HG03045 (cell line): Measurements from ENCODE around the gene TPK1.
"Not testable (repeated sequence)": the region's sequence is repeated elsewhere in the genome, so short reads cannot be mapped to it uniquely, and the experiment has no call there.

Source experiments
- ATAC-seq: cut with Tn5 transposase; IDR thresholded peaks from one replicate; pipeline ENCODE4 v1.9.1; 2021; ENCODE audit warnings: mild to moderate bottlenecking, moderate library complexity; ENCODE audit not compliant: unreplicated experiment

Gene TPK1

DNA sequence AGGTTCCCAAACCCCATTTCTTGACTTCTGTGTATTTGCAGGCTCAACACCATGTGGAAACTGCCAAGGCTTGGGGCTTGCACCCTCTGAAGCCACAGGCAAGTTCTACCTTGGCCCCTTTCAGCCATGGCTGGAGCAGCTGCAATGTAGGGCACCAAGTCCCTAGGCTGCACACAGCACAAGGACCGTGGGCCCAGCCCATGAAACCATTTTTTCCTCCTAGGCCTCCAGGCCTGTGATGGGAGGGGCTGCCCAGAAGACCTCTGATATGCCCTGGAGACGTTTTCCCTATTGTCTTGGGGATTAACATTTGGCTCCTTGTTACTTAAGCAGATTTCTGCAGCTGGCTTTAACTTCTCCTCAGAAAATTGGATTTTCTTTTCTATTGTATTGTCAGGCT is 408.3 kb downstream of the TPK1 start:
- not testable (repeated sequence) for ATAC-seq

DNA sequence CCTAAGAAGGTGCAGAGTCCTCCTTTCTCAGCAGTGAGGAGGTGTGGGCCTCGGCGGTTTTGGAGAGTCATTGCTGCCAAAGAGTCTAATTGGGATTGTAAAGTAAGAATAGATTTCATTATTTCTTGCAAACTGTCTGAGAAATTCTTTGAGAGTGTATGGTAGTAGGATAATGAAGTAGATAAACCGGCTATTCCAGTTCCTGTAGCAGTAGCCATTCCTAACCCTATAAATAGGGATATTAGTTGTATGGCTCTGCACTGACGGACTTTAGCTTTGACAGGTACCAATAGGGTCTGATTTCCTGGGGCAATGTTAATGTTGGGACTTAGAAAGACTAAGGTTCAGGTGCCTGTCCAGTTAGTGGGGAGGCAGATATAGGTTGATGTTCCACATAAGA is 416.9 kb downstream of the TPK1 start:
- not testable (repeated sequence) for ATAC-seq

DNA sequence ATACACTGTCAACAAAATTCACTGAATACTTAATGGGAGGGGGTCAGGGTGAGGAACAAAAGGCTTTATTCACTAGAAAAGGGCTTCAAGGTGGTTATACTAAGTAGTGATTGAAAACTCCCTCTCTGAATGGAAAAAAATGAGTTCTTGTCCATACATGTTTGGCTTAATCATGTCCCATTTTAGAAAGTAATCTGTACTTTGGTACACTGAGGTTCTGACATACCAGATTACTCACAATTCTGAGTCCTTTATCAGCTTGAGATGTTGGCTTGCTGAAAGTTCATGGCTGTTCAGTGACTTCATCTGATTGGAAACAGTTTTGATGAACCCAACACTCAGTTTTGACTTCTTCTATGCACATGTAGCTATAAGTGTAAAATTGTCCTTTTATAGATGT is 419.5 kb downstream of the TPK1 start:
- ATAC-seq = no peak

DNA sequence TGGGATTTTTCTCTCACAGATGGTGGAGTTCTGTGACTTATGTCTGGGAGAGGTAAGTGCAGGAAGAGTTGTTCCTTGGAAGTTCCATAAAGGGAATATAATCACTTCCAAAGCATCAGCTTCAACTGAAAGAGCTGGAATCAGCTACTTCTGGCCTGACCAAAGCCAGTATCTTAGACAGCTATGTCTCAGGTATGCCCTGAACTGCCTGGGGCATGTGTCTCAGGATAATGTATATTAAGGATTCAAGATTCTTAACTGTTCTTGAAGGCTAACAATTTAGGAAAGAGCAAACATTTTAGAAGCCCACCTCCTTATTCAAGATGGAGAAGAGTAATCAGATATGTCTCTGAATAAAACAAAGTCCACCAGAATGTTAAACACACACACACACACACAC is 420.0 kb downstream of the TPK1 start:
- no peak for ATAC-seq

DNA sequence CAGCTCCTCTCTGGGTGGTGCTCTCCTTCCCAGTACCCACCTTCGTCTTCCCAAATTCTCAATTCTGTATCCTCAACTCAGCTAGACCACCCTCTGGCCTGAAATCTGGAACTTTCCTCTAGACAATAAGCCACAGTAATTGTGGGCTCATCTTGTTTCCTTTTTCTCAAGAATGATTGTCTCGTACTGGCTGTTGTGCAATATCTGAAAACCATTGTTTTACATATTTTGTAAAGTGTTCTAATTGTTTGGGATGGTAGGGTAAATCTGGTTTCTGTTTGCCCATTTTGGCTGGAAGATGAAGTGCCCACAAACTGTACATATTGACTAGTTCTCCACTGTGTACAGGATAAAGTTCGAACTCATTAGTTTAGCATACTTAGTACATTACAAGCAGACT is 421.0 kb downstream of the TPK1 start:
- no peak for ATAC-seq

DNA sequence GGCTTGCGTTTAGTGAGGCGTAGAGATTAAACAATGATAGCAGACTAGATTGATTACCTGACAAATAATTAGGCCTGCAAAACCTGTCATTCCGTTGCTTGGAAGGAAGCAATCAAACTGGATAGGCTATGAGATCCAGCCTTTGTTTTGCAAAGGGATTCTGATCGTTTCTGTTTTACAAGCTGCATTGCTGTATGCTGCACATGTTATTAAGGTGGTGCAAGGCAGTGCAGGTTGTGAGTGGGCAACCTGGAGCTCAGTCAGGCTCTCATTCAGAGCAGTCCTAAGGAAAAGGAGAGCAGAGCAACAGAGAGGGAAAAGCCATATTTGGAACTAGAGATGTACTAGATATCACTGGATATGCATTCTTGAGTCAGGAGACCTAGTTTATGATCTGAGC is 425.4 kb downstream of the TPK1 start:
- ATAC-seq = no peak

DNA sequence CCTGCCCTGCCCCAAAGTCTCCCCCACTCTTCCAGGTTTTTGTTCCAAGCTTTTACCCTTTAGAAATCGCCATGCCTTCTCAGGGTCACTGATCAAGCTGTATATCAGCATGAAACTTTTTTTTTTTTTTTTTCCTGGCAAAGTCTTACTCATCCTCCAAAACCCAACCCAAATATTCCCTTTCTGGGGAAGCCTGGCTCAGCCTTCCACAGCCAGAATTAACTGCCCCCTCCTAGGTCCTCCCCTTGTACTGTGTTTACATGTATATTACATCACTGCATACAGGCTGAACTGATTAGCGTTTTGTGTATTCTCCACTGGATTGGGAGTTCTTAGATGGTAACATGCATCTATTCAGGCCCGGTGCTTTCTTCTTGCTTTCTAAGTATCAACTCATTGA is 427.7 kb downstream of the TPK1 start:
- ATAC-seq = no peak

DNA sequence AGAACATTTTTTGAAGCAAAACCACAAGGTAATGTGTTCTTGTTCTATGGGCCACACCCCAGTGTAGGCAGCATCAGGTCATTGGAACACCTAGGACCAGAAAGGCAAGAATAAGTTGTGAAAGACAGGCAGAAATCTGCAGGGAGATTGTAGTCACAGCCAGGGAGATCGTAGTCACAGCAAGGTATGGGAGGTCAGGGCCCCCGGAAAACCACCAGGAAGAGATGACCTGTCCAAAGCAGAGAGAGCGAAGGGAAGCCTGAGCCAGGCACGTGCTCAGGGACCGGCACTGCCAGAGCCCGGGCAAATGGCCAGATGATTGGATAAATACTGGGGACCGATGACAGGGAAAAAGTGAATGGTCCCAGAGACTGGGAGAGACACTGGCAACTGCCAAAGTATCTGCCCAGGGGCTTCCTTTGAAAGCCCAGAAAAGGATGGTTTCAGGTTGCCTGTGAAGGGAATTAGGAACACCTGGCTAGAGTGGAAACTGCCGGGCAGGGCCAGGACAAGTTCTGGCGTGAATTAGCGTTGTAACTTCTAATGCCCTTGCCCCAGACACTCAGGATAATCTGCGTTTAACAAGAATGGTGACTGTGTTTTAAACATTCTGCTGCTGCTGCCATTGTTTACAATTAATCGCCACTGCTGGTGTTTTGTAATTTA is 428.5 kb downstream of the TPK1 start:
- ATAC-seq = no peak

DNA sequence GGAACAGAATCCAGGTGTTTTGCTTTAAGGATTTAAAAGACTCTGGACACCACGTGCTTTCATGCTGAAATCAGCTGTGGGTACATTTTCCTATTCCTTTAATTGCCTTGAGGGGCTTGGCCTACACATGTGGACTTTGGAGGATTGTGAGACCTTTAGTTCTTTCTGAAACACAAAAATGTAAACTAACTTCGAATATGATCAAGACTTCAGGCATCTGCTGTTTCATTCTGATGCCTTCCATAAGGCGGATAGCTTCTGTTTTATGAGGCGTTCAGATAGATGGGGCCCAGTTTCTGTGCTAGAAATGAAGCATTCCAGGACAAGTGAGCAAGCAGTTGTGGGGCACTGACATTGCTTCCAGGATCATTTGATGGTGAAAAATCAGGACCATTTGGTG is 430.9 kb downstream of the TPK1 start:
- ATAC-seq = no peak

DNA sequence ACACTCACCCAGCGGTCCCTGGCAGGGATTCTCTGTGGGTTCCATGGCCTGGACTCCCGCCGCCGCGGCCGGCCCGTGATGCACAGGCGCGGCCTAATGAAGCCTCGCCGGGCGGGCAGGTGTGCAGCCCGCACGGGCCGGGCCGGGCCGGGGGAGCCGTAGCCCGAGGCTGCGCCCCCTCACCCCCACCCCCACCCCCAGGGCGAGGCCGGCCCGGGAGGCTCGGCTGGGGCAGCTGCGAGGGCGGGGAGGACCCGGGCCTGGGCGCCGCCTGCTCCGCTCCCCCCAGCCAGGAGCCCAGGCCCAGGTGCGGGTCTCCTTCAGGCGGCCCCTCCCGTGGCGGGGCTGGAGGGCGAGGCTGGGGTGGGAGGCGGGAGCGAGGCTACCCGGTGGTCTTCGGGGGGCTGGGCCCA is 432.2 kb downstream of the TPK1 start, which contains the start of gene NOBOX:
NOBOX (minus strand) TSS at position 45 of the 413 bp plus-strand sequence.
- no peak for ATAC-seq

DNA sequence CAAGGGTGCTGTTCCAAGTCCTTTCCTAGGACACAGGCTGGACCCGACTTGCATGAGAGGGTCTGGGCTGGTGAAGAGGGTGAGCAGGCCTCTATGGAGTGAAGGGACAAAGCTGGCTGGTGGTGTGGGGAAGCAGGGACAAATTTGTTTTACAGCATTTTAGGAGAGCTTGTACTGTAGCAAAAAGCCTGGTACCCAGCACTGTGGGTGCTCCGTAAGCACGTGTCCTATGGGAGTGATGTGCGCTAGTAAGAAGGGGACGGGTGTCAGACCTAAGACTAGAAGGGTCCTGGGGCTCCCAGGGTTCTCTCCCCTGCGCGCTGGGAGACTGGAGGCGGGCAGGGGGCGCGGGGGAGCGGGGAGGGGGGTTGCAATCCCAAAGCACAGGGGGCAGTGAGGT is 432.8 kb downstream of the TPK1 start:
- no peak for ATAC-seq
